ENCODE measurements around the gene ZFP91.

DNA sequence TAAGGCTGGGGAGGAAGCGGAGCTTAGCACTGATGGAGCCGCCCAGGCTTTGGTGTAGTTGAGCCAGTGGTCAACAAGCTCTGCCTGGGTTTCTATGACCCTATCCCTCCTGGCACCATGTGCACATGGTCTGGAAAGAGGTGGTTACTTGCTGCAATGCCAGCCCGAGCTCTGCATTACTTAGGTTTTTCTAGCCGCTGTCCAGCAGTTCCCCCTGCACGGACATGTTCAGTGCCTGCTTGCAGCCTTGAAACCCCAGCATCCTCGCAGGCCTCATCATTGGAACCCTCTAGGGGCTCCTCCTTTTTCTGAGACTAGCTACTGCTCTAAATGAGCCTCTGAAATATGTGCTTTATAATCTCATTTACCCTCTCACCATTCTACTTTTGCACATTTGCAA lies 60.2 kb downstream of the ZFP91 start:
- TF ChIP-seq EZH2phosphoT487 (IDR thresholded peaks at IDR 0.05; ENCODE audit: insufficient read depth, low read depth) (no peak), EZH2 (IDR thresholded peaks at IDR 0.05; ENCODE audit: insufficient read depth, poor library complexity, severe bottlenecking) (no peak)

Data from GM23248 (cell line).